SK-N-MC (cell line): ENCODE data around the gene HS6ST1.

Experiments
- DNase-seq: peaks from one replicate; pipeline ENCODE4 v3.0.0-alpha.2; 2011; ENCODE audit warnings: low read depth, low spot score
- H3K27ac ChIP-seq: fragments of 200-600 bp; sonication (generic); 2 replicates; pipeline ENCODE4 v1.5.1; 2016; ENCODE audit warnings: mixed run types
- H3K36me3 ChIP-seq: fragments of 200-600 bp; sonication (generic); 2 replicates; pipeline ENCODE4 v1.6.1; 2017; ENCODE audit warnings: antibody characterized with exemption, low read length, mixed read lengths; ENCODE audit not compliant: insufficient read depth
- H3K4me3 ChIP-seq: fragments of 200-600 bp; sonication (generic); 2 replicates; pipeline ENCODE4 v1.5.1; 2016
- H3K9ac ChIP-seq: fragments of 200-600 bp; sonication (generic); 2 replicates; pipeline ENCODE4 v1.8.0; 2017; ENCODE audit warnings: mixed run types, mixed read lengths; ENCODE audit not compliant: insufficient read length
- H3K9me3 ChIP-seq: fragments of 200-600 bp; sonication (generic); 2 replicates; pipeline ENCODE4 v1.6.1; 2017; ENCODE audit warnings: low read depth, mild to moderate bottlenecking, antibody characterized with exemption, low read length, moderate library complexity, mixed read lengths
- EZH2 ChIP-seq: fragments of 200-600 bp; sonication (generic); IDR thresholded peaks from one replicate; pipeline ENCODE4 v1.6.1; 2017; ENCODE audit warnings: antibody characterized with exemption
- FOXP2 ChIP-seq: optimal IDR thresholded peaks from 2 replicates; pipeline ENCODE3; 2011; ENCODE audit warnings: mild to moderate bottlenecking, moderate library complexity; ENCODE audit not compliant: insufficient read depth; ENCODE audit errors: extremely low read length, control extremely low read depth
- POLR2AphosphoS5 ChIP-seq: IDR thresholded peaks from 2 replicates; pipeline ENCODE4 v1.6.1; 2012; ENCODE audit warnings: mild to moderate bottlenecking, low read depth, low read length, borderline replicate concordance

The HS6ST1 gene

GRCh38 chr2:128293426-128293755 is 25.3 kb downstream of the HS6ST1 start:
- Histone ChIP-seq H3K9ac (no peak overlapping the region), H3K27ac (no peak overlapping the region), H3K9me3 (no peaks in the 10 kb centered on the region), H3K4me3 (no peak overlapping the region), H3K36me3 (peaks cover 18% of the 10 kb centered on the region; the same call in 1 of the 2 replicates)
- DNase-seq: no peak
- TF ChIP-seq EZH2: no peak
- no peak for TF ChIP-seq POLR2AphosphoS5
- TF ChIP-seq FOXP2: no peak

GRCh38 chr2:128292599-128293425 is 25.9 kb downstream of the HS6ST1 start:
- Histone ChIP-seq H3K9ac (no peak overlapping the region), H3K4me3 (no peak overlapping the region), H3K36me3 (peaks cover 17% of the 10 kb centered on the region; the same call in 1 of the 2 replicates), H3K27ac (no peak overlapping the region), H3K9me3 (no peaks in the 10 kb centered on the region)
- no peak for DNase-seq
- TF ChIP-seq FOXP2: no peak
- TF ChIP-seq POLR2AphosphoS5: no peak
- TF ChIP-seq EZH2: no peak

- Histone ChIP-seq H3K9ac (no peak overlapping the region), H3K27ac (no peak overlapping the region)
Observed at GRCh38 chr2:128291844-128292598, 26.6 kb downstream of the HS6ST1 start.

GRCh38 chr2:128291161-128291843 is 27.4 kb downstream of the HS6ST1 start:
- DNase-seq: no peak
- peaks cover 23% of the 10 kb centered on the region; the same call in 1 of the 2 replicates for H3K36me3 ChIP-seq
- no peak overlapping the region for H3K27ac ChIP-seq
- H3K4me3 ChIP-seq: no peak overlapping the region
- H3K9ac ChIP-seq: no peak overlapping the region
- no peaks in the 10 kb centered on the region for H3K9me3 ChIP-seq
- TF ChIP-seq POLR2AphosphoS5: no peak
- TF ChIP-seq EZH2: no peak
- TF ChIP-seq FOXP2: no peak

More at GRCh38 chr2:128291844-128292598, 26.6 kb downstream of the HS6ST1 start:
- TF ChIP-seq EZH2: no peak
- no peak for TF ChIP-seq POLR2AphosphoS5
- no peak for TF ChIP-seq FOXP2
- Histone ChIP-seq H3K9me3 (no peaks in the 10 kb centered on the region), H3K36me3 (peaks cover 23% of the 10 kb centered on the region; the same call in 1 of the 2 replicates), H3K4me3 (no peak overlapping the region)
- no peak for DNase-seq

- Histone ChIP-seq H3K27ac (no peak overlapping the region), H3K9ac (no peak overlapping the region), H3K4me3 (no peak overlapping the region), H3K36me3 (peaks cover 26% of the 10 kb centered on the region; the same call in 1 of the 2 replicates), H3K9me3 (no peaks in the 10 kb centered on the region)
- no peak for DNase-seq
- TF ChIP-seq EZH2: no peak
- no peak for TF ChIP-seq POLR2AphosphoS5
Observed at GRCh38 chr2:128290356-128290755, 28.3 kb downstream of the HS6ST1 start.

- H3K9me3 ChIP-seq: no peaks in the 10 kb centered on the region
- no peak overlapping the region for H3K27ac ChIP-seq
- peaks cover 26% of the 10 kb centered on the region; the same call in 1 of the 2 replicates for H3K36me3 ChIP-seq
- H3K9ac ChIP-seq: no peak overlapping the region
- H3K4me3 ChIP-seq: no peak overlapping the region
- no peak for DNase-seq
- TF ChIP-seq POLR2AphosphoS5 (no peak), FOXP2 (no peak), EZH2 (no peak)
Observed at GRCh38 chr2:128289439-128289838, 29.2 kb downstream of the HS6ST1 start.

GRCh38 chr2:128288781-128289180 is 29.9 kb downstream of the HS6ST1 start:
- no peak overlapping the region for H3K4me3 ChIP-seq
- no peak overlapping the region for H3K27ac ChIP-seq
- H3K9ac ChIP-seq: no peak overlapping the region
- DNase-seq: no peak
- peaks cover 26% of the 10 kb centered on the region; the same call in 1 of the 2 replicates for H3K36me3 ChIP-seq
- TF ChIP-seq FOXP2 (no peak), EZH2 (no peak)
- no peaks in the 10 kb centered on the region for H3K9me3 ChIP-seq
